Liver (tissue), 9 donors: ENCODE data around the gene KIN. TPM values are rescaled to one million over a fixed set of nuclear protein-coding genes. Genes with fewer than 3 reads are reported as not detected.

Source experiments
- DNase-seq: peaks from one replicate; pipeline ENCODE4 v3.0.0-alpha.2; 2017; ENCODE audit warnings: low spot score
- H3K27ac ChIP-seq, 2 donors: one replicate each; pipeline ENCODE4 v1.7.0; 2013; ENCODE audit warnings: inconsistent platforms in 2 of 2, low read length in 2 of 2, control low read depth in 1 of 2, low read depth in 1 of 2, mild to moderate bottlenecking in 1 of 2
- H3K27me3 ChIP-seq, 4 donors: one replicate each; pipeline versions ENCODE4 v1.6.1 to v1.7.0; 2013; ENCODE audit warnings: low read length in 3 of 4, inconsistent platforms in 1 of 4, mild to moderate bottlenecking in 1 of 4, moderate library complexity in 1 of 4; ENCODE audit not compliant: control insufficient read depth in 4 of 4, insufficient read depth in 4 of 4
- H3K36me3 ChIP-seq, 4 donors: one replicate each; pipeline versions ENCODE4 v1.6.1 to v1.7.0; 2013; ENCODE audit warnings: low read length in 3 of 4, mild to moderate bottlenecking in 3 of 4, low read depth in 1 of 4, moderate library complexity in 1 of 4; ENCODE audit not compliant: control insufficient read depth in 4 of 4, insufficient read depth in 3 of 4
- H3K4me1 ChIP-seq, 4 donors: one replicate each; pipeline versions ENCODE4 v1.6.1 to v1.7.0; 2013; ENCODE audit warnings: low read length in 3 of 4, mild to moderate bottlenecking in 3 of 4, moderate library complexity in 1 of 4; ENCODE audit not compliant: control insufficient read depth in 4 of 4, insufficient read depth in 4 of 4
- H3K4me3 ChIP-seq, 3 donors: one replicate each; pipeline versions ENCODE4 v1.6.1 to v1.7.0; 2013; ENCODE audit warnings: low read length in 3 of 3, control low read depth in 1 of 3, low read depth in 1 of 3, mild to moderate bottlenecking in 1 of 3
- H3K9ac ChIP-seq, 2 donors: one replicate each; pipeline ENCODE4 v1.7.0; 2013; ENCODE audit warnings: low read length in 2 of 2, mild to moderate bottlenecking in 2 of 2, moderate library complexity in 2 of 2, control low read depth in 1 of 2, low read depth in 1 of 2
- H3K9me3 ChIP-seq, 4 donors: one replicate each; pipeline versions ENCODE4 v1.6.1 to v1.7.0; 2013; ENCODE audit warnings: low read length in 3 of 4; ENCODE audit not compliant: control insufficient read depth in 4 of 4
- ATF3 ChIP-seq: IDR thresholded peaks from 2 replicates; pipeline ENCODE4 v1.6.1; 2016; ENCODE audit warnings: antibody characterized with exemption
- CTCF ChIP-seq: fragments of 150-350 bp; IDR thresholded peaks from 2 replicates; pipeline ENCODE4 v1.5.1; 2017; ENCODE audit warnings: improper control_type of control experiment, low read depth, low read length; ENCODE audit not compliant: missing input control
- EGR1 ChIP-seq, 2 donors: IDR thresholded peaks; 2 replicates each; pipeline ENCODE4 v1.6.1; 2016 to 2018; ENCODE audit warnings: antibody characterized with exemption in 2 of 2, low read depth in 2 of 2
- FOXA1 ChIP-seq: IDR thresholded peaks from 2 replicates; pipeline ENCODE4 v1.6.1; 2016; ENCODE audit warnings: antibody characterized with exemption
- FOXA2 ChIP-seq: IDR thresholded peaks from 2 replicates; pipeline ENCODE4 v1.6.1; 2016; ENCODE audit warnings: antibody characterized with exemption
- GABPA ChIP-seq, 2 donors: IDR thresholded peaks in 1 of 2; conservative IDR thresholded peaks in 1 of 2; 2 replicates each; pipeline ENCODE4 v1.6.1; 2016; ENCODE audit warnings: antibody characterized with exemption in 2 of 2, mild to moderate bottlenecking in 1 of 2, moderate library complexity in 1 of 2
- HNF4A ChIP-seq, 2 donors: conservative IDR thresholded peaks; 2 replicates each; pipeline ENCODE4 v1.6.1; 2016; ENCODE audit warnings: antibody characterized with exemption in 2 of 2, mild to moderate bottlenecking in 2 of 2
- HNF4G ChIP-seq: IDR thresholded peaks from 2 replicates; pipeline ENCODE4 v1.6.1; 2016; ENCODE audit warnings: antibody characterized with exemption
- JUND ChIP-seq, 2 donors: IDR thresholded peaks; 2 replicates each; pipeline ENCODE4 v1.6.1; 2016; ENCODE audit warnings: antibody characterized with exemption in 2 of 2
- MAX ChIP-seq: IDR thresholded peaks from 2 replicates; pipeline ENCODE4 v1.6.1; 2016; ENCODE audit warnings: antibody characterized with exemption
- NR2F2 ChIP-seq: IDR thresholded peaks from 2 replicates; pipeline ENCODE4 v1.6.1; 2016; ENCODE audit warnings: antibody characterized with exemption
- RAD21 ChIP-seq, 2 donors: IDR thresholded peaks; 2 replicates each; pipeline ENCODE4 v1.6.1; 2016; ENCODE audit warnings: antibody characterized with exemption in 2 of 2, mild to moderate bottlenecking in 2 of 2
- REST ChIP-seq: IDR thresholded peaks from 2 replicates; pipeline ENCODE4 v1.6.1; 2016; ENCODE audit warnings: antibody characterized with exemption, mild to moderate bottlenecking
- RXRA ChIP-seq, 2 donors: IDR thresholded peaks; 2 replicates each; pipeline ENCODE4 v1.6.1; 2017 to 2018; ENCODE audit warnings: antibody characterized with exemption in 2 of 2, mild to moderate bottlenecking in 1 of 2
- SP1 ChIP-seq: IDR thresholded peaks from 2 replicates; pipeline ENCODE4 v1.6.1; 2018; ENCODE audit warnings: antibody characterized with exemption, mild to moderate bottlenecking
- TAF1 ChIP-seq: conservative IDR thresholded peaks from 2 replicates; pipeline ENCODE4 v1.6.1; 2016; ENCODE audit warnings: antibody characterized with exemption, mild to moderate bottlenecking
- YY1 ChIP-seq: IDR thresholded peaks from 2 replicates; pipeline ENCODE4 v1.6.1; 2016; ENCODE audit warnings: antibody characterized with exemption, mild to moderate bottlenecking
- ZBTB33 ChIP-seq: IDR thresholded peaks from 2 replicates; pipeline ENCODE4 v1.6.1; 2016; ENCODE audit warnings: antibody characterized with exemption
- WGBS: extraction: QIAGEN DNeasy Blood & Tissue Kit; methylation state at CpG from one replicate; pipeline ENCODE4 v1.1.7; 2013; 5-methylcytosine and 5-hydroxymethylcytosine counted together
- polyA plus RNA-seq, 2 donors: library from polyadenylated mRNA; stranded (reverse) in 1 of 2; unstranded in 1 of 2; fragments of 200-250 nt in 1 of 2; fragments of >200 nt in 1 of 2; fragmentation: Nextera tagmentation in 1 of 2; extraction: Ambion mirVana in 1 of 2; gene quantifications; one replicate each; pipeline versions ENCODE4 v1.2.1 to v1.2.3, GENCODE V29; 2013 to 2015
- total RNA-seq, 2 donors: library from RNA; depleted of rRNA; stranded (reverse); fragments of >200 nt; gene quantifications; one replicate each; pipeline ENCODE4 v1.2.3, GENCODE V29; 2014
- donor health status: healthy.
- donor health status: healthy.
- donor health status: healthy.
- donor health status: healthy.
- donor health status: healthy.

Gene KIN
- total and polyA plus RNA-seq, 4 donors: 2.4 to 3.8 (median 3.1) TPM

- no peak for DNase-seq
- no peak for TF ChIP-seq REST
- TF ChIP-seq RXRA (IDR thresholded peaks at IDR 0.05): no peak
- TF ChIP-seq ATF3: no peak
- TF ChIP-seq FOXA2: no peak
- TF ChIP-seq RAD21 (IDR thresholded peaks at IDR 0.05): no peak
- no peak for TF ChIP-seq YY1
- no peak for TF ChIP-seq JUND (IDR thresholded peaks at IDR 0.05)
- TF ChIP-seq SP1: no peak
- TF ChIP-seq CTCF: no peak
- no peak for TF ChIP-seq EGR1 (IDR thresholded peaks at IDR 0.05; ENCODE audit: low read depth in 2 of 2)
- no peak for TF ChIP-seq NR2F2
- TF ChIP-seq HNF4G: no peak
- no peak for TF ChIP-seq MAX
- TF ChIP-seq GABPA (IDR thresholded peaks at IDR 0.05 in 1 of 2, conservative IDR thresholded peaks at IDR 0.05 in 1 of 2): no peak
- no peak for TF ChIP-seq HNF4A (conservative IDR thresholded peaks at IDR 0.05)
- TF ChIP-seq FOXA1: no peak
- no peak for TF ChIP-seq ZBTB33
- no peak for TF ChIP-seq TAF1
- H3K27ac ChIP-seq: no peak overlapping the region
- H3K27me3 ChIP-seq: no peaks in the 10 kb centered on the region
- H3K36me3 ChIP-seq: peaks cover 0 to 6% (median 0%) of the 10 kb centered on the region in 4 donors
- H3K9ac ChIP-seq: peak overlapping the region in 1 of 2 donors; percentile 66
- H3K9me3 ChIP-seq: no peaks in the 10 kb centered on the region
- peak overlapping the region; percentile 44 to 93 (median 71) for H3K4me3 ChIP-seq
- peaks cover 11 to 71% (median 60%) of the 10 kb centered on the region in 4 donors for H3K4me1 ChIP-seq
- WGBS: 31% methylated on average over 3 of the region's 3 CpGs
Observed at GRCh38 chr10:7705341-7705740, 82.5 kb downstream of the KIN start.
